GM21619 (cell line): ENCODE data around the gene KCNA10.
"Not testable (repeated sequence)": the region's sequence is repeated elsewhere in the genome, so short reads cannot be mapped to it uniquely, and the experiment has no call there.

ENCODE experiments used
- ATAC-seq: cut with Tn5 transposase; IDR thresholded peaks from one replicate; pipeline ENCODE4 v1.9.1; 2021; ENCODE audit not compliant: unreplicated experiment

KCNA10 gene

GRCh38 chr1:110535985-110536384 lies 17.0 kb upstream of the KCNA10 start:
- no peak for ATAC-seq

DNA sequence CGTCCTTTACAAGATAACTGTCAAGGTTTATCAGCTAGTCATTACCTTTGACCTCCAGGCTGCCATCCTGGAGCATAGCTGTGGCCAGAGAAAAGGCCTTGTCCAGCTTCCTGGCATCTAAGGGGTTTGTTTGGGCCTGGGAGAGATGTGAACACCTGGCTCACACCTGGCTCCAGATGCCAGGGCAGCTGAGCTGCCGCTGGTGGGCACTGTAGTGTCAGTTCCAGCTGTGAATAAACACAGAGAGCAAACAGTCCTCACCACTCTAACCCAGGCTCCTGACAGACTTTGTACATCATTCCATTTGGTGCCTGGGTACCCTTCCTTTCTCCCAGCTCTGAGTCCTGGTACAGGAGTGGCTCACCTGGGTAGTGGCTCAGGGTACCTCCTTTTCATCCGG lies 14.3 kb upstream of the KCNA10 start:
- ATAC-seq, result no peak

DNA sequence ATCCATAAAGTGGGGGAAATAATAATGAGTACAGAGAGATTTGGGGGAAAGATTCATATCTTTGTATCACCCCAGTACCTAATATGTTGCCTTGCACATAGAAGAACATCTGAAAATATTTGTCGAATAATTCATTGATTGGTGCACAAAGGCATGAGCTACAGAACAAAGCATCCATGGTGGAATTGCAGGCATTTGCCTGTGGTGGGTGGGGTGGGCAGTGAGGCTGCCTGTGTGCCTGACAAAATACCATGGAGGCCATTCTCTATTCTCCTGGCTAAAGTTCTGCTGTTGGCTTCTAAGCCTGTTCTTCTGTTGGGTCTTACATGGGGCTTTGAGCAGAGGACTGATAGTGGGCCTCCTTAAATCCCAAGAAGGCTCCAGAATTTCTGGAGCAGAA lies 10.0 kb upstream of the KCNA10 start:
- ATAC-seq, result no peak

GRCh38 chr1:110526201-110526780 lies 7.3 kb upstream of the KCNA10 start:
- no peak for ATAC-seq

DNA sequence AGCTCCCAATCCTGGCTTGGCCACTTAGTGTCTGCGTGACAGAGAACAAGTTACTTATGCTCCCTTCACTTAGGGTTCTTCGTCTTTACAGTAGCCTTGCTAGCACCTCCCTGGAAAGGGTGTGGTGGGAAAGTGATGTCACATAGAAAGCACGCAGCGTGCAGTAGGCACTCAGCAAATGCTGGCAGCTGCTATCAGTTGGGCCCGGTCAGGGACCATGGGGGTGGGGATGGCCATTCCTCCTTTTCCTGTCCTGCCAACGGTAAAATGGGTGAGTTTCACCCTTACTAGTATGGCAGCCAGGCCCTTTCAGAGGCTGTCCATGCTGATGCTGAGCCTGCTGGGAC lies 6.2 kb upstream of the KCNA10 start:
- ATAC-seq, result no peak

GRCh38 chr1:110524311-110525248 lies 5.6 kb upstream of the KCNA10 start:
- ATAC-seq, result no peak

DNA sequence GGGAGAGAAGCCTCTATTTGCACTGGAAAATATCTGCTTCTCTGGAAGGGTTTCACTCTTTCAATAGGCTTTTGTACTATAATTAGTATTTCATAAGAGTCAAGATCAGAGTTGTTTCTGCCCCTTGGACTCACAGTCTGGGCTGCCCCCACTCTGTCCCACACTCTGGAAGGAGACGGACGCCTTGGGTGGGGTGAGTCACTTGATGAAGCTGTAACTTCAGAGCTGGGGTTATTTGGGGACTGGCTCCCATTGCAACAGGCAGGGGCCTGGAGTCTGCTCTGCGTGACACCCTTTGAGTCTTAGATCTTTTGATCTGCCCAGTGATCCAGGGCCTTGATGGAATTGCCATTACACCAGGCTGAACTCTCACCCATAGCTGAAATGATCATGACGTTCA lies 4.0 kb upstream of the KCNA10 start:
- no peak for ATAC-seq

GRCh38 chr1:110522560-110522959 lies 3.6 kb upstream of the KCNA10 start:
- no peak for ATAC-seq

DNA sequence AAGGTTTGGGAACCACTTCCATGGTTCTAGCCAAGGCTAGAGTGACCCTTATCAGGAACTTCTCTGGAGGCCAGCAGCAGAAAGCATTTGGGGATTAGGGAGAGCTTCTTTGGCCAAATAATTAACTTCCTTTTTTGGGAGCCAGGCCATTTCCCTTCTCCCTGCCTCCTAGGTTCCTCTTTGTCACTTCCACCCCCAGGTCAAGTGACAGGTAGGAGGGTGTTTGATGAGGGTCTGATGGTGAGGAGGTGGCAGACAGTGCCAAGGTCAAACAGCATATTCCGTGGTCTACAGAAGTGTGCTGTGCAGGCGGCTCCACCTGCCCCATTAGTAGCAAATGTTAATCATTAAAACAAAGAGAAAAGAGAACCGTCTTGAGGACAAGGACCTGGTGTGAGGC lies 1.9 kb upstream of the KCNA10 start:
- ATAC-seq, result no peak

- no peak for ATAC-seq
Observed at GRCh38 chr1:110515891-110516290, 3.1 kb downstream of the KCNA10 start.

DNA sequence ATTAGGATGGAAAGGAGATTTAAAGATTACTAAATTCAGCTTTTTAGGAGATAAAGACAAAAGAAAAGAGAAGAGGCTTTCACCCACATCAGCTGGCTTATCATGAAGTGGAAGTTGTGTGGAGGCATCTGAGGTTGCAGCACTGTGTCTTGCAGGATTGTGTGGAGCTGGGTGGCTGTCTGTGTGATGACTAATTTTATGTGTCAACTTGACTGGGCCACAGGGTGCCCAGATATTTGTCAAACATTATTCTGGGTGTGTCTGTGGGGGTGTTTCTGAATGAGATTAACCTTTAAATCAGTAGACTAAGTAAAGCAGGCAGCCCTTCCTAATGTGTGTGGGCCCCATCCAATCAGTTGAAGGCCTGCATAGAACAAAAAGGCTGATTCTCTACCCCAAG lies 3.9 kb downstream of the KCNA10 start:
- no peak for ATAC-seq

- ATAC-seq, result no peak
Observed at GRCh38 chr1:110513511-110513910, 5.5 kb downstream of the KCNA10 start.

DNA sequence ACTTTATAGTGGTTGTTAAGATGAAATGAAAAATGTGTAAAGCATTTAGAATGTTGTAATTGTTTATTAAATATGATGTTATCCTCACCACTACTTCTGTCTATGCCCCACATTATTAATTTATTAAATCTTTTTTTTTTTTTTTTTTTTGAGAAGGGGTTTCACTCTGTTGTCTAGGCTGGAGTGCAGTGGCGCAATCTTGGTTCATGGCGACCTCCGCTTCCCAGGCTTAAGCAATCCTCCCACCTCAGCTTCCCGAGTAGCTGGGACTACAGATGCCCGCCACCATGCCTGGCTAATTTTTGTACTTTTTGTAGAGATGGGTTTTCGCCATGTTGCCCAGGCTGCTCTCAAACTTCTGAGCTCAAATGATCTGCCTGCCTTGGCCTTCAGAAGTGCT lies 7.5 kb downstream of the KCNA10 start:
- ATAC-seq, result no peak

GRCh38 chr1:110510921-110511320 lies 8.1 kb downstream of the KCNA10 start:
- not testable (repeated sequence) for ATAC-seq

- ATAC-seq, result no peak
Observed at GRCh38 chr1:110509655-110510054, 9.3 kb downstream of the KCNA10 start.

GRCh38 chr1:110508028-110508940 lies 10.7 kb downstream of the KCNA10 start:
- no peak for ATAC-seq

- no peak for ATAC-seq
Observed at GRCh38 chr1:110506541-110506940, 12.4 kb downstream of the KCNA10 start.

GRCh38 chr1:110505596-110505995 lies 13.4 kb downstream of the KCNA10 start:
- no peak for ATAC-seq

- no peak for ATAC-seq
Observed at GRCh38 chr1:110504226-110504625, 14.7 kb downstream of the KCNA10 start.

DNA sequence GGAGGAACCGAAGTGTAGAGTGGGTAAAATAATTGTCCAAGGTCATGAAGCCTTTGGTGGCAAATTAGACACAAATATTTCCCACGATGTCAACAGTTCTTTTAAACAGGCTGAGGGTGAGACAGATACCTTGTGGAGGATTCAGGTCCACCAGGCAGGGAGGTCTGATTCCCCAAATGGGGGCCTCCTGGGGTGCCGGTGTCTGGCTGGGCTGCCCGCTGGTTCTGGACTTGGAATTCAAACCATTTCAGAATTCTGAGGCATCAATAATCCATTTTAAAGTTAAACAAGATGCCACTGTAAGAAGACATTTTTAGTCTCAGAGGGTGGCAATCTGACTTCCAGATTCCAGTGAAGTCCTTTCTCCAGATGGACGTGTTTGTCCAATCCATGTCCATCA lies 15.5 kb downstream of the KCNA10 start:
- no peak for ATAC-seq

DNA sequence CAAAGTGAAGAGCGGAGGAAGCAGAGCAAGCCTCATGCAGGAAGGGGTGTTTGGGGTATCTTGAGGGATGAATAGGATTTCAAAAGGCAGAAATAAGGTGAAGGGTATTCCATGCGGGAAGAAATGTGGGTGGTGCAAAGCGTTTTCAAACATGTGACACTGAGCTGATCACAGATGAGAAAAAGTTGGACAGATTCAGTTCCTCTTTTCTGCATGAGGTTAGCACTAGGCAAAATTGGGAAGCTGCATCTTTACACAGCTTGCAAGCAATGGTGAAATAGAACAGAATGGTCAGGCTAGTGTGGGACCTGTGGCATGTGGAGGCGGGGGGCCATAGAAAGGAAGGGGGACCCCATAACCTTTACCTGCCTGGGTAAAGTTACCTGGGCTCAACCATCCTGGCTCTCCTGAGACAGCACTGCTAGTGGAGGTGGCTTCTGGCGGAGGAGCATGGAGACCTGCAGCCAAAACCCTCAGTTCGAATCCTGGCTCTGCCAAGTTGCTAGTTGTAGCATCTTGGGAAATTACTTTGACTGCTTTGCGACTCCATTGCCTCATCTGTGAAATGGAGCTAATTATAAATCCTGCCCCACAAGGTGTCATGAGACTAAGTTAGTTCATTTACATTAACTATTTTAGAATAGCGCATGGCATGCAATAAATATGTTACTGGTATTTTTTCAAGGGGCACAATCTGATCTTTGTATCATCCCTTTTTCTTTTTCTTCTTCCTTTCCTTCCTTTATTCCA lies 16.4 kb downstream of the KCNA10 start:
- no peak for ATAC-seq
